ENCODE results near the gene DYRK1A.

- TF ChIP-seq ISL1 (CRISPR knock-in tag; IDR thresholded peaks at IDR 0.05) (no peak), OSR1 (CRISPR knock-in tag; IDR thresholded peaks at IDR 0.05) (no peak), PATZ1 (CRISPR knock-in tag; IDR thresholded peaks at IDR 0.05; ENCODE audit: borderline replicate concordance) (no peak), ESRRG (CRISPR knock-in tag; IDR thresholded peaks at IDR 0.05) (no peak)
Measured at GRCh38 chr21:37511848-37512247, 145.3 kb downstream of the DYRK1A start.
